DLD1 (cell line): ENCODE data around the gene NHERF2.
"Not testable (repeated sequence)": the region's sequence is repeated elsewhere in the genome, so short reads cannot be mapped to it uniquely, and the experiment has no call there.

Experiments
- in situ Hi-C: cut with HindIII; loops from 2 replicates; pipeline ENCODE4 v1.10.0; 2017; ENCODE audit warnings: low sequenced_read_pairs

The NHERF2 gene

GRCh38 chr16:2025878-2026460, 733 bp upstream of the NHERF2 start:
- in situ Hi-C loops, result no loop called here

GRCh38 chr16:2027024-2028010, 615 bp downstream of the NHERF2 start:
- in situ Hi-C loops, result no loop called here

GRCh38 chr16:2028146-2028545, 1.4 kb downstream of the NHERF2 start:
- in situ Hi-C loops, result no loop called here

GRCh38 chr16:2028620-2029220, 2.0 kb downstream of the NHERF2 start:
- in situ Hi-C loops, result no loop called here

- in situ Hi-C loops, result no loop called here
These were observed 2.6 kb downstream of the NHERF2 start for GRCh38 chr16:2029350-2029749.

GRCh38 chr16:2030036-2030435, 3.3 kb downstream of the NHERF2 start:
- in situ Hi-C loops, result no loop called here

- in situ Hi-C loops, result no loop called here
These were observed 4.4 kb downstream of the NHERF2 start for GRCh38 chr16:2031081-2031577.

GRCh38 chr16:2032285-2033056, 5.8 kb downstream of the NHERF2 start:
- in situ Hi-C loops, result no loop called here

GRCh38 chr16:2033057-2033908, 6.6 kb downstream of the NHERF2 start:
- in situ Hi-C loops, result no loop called here

GRCh38 chr16:2033909-2034695, 7.4 kb downstream of the NHERF2 start:
- in situ Hi-C loops, result not testable (repeated sequence)

GRCh38 chr16:2034696-2035430, 8.2 kb downstream of the NHERF2 start:
- in situ Hi-C loops, result no loop called here

GRCh38 chr16:2035431-2036199, 8.9 kb downstream of the NHERF2 start:
- in situ Hi-C loops, result no loop called here

- in situ Hi-C loops, result no loop called here
These were observed 9.7 kb downstream of the NHERF2 start for GRCh38 chr16:2036200-2036966.

- in situ Hi-C loops, result no loop called here
These were observed 10.4 kb downstream of the NHERF2 start for GRCh38 chr16:2037115-2037514.

- in situ Hi-C loops, result no loop called here
These were observed 11.1 kb downstream of the NHERF2 start for GRCh38 chr16:2037647-2038381.
